NCI-H82 treated with DMSO at 0.1 percent for 48 hours (cell line): ENCODE results near the gene DOCK10.

ENCODE experiments used
- DNase-seq: peaks from one replicate; lab custom pipeline; 2025; ENCODE audit not compliant: unreplicated experiment; lab: John Stamatoyannopoulos, UW

DOCK10 gene

DNA sequence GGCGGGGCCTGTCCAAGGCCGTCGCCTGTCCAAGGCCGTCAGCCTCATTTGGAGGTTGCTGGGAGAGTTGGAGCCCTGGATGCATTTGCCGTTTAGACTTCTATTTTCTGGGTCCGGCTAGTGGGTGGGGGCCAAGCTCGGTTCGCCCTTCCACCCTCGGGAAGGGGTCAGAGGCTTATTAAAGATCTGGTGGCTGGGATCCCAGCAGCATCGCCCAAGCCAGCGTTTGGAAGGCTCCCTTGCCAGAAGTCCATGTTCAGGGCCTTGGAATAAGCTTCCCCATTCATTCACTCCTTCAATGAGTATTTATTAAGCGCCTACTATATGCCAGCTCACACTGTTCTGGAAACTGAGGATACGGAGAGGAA, 516 bp upstream of the DOCK10 start:
- no peak for DNase-seq

- DNase-seq = no peak
These were observed 939 bp downstream of the DOCK10 start for GRCh38 chr2:225041207-225041850.

DNA sequence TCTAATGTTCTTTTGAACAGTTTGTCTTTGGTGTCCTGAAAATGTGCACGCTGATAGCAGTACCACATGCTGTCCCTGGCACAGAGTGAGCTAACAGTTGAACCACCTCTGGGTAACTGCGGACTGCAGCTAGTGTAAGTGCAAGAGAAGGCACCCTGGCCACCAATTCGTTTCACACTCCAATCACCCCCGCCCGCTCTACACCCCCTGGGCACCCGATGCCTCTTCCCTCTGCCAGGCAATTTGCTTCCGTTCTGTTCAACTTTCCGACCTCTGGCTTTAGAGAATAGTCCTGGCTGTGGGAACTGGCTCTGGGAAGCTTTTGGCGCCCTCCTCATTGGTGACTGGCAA, 1.4 kb downstream of the DOCK10 start:
- DNase-seq = no peak

DNA sequence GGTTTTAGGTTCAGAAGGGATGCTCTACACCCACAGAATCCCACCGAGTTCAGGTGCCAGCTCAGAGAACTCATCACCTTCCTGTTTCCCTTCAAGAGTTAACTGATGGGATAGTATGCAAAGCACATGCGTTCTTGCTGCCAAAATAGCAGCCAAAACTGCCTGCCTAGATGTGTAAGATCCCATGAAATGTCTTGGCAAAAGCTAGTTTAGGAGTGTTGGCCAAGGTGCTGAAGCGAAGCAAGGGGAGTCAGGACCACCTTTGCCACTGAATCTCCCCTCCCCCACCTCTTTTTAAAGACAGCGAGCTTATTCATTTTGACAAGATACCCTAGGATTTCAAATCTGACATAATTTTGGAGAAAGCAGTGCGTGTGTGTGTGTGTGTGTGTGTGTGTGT, 2.1 kb downstream of the DOCK10 start:
- no peak for DNase-seq

- no peak for DNase-seq
These were observed 4.1 kb downstream of the DOCK10 start for GRCh38 chr2:225038231-225038523.

- DNase-seq = no peak
These were observed 4.6 kb downstream of the DOCK10 start for GRCh38 chr2:225037415-225038230.

- no peak for DNase-seq
These were observed 5.8 kb downstream of the DOCK10 start for GRCh38 chr2:225036431-225036830.

GRCh38 chr2:225033440-225034318, 8.6 kb downstream of the DOCK10 start:
- no peak for DNase-seq

- no peak for DNase-seq
These were observed 10.0 kb downstream of the DOCK10 start for GRCh38 chr2:225032246-225032645.

DNA sequence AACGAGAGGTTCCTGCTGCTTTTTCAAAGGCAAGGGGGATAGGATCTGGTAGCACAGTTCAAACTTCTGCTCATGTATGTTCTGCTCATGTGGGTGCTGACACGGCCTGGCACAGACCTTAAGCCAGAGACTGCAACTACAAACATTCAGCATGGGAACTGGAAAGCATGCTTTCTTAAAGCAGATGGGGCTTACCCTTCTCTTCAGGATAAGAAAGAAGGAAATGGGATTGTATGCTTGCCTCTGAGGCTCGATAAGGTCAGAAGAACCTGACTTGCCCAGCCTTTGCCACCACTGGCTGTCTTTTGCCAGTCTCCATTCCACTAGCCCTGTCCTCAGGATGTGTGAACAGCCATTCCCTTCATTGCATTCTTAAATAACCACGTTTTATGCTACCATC, 10.7 kb downstream of the DOCK10 start:
- no peak for DNase-seq

GRCh38 chr2:225030893-225031292, 11.4 kb downstream of the DOCK10 start:
- DNase-seq = no peak

GRCh38 chr2:225030203-225030602, 12.1 kb downstream of the DOCK10 start:
- DNase-seq = no peak

DNA sequence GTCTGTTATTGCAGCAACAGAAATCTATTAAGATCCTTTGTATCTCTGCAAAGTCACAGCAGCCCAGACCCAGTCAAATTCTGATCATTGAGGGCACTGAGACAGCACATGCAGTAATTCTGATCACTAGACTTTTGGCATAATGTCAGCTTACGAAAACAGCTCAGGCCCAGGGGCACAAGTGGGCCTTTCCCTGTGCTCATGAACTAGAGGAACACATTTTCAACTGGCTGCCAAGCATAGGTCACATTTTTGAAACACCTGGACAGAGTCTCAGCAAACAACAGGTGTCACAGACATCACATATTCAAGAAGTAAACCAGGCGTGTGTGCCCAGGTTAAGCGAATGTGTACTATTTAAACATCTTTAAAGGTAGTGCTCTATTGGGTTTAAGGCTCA, 13.7 kb downstream of the DOCK10 start:
- DNase-seq = no peak

DNA sequence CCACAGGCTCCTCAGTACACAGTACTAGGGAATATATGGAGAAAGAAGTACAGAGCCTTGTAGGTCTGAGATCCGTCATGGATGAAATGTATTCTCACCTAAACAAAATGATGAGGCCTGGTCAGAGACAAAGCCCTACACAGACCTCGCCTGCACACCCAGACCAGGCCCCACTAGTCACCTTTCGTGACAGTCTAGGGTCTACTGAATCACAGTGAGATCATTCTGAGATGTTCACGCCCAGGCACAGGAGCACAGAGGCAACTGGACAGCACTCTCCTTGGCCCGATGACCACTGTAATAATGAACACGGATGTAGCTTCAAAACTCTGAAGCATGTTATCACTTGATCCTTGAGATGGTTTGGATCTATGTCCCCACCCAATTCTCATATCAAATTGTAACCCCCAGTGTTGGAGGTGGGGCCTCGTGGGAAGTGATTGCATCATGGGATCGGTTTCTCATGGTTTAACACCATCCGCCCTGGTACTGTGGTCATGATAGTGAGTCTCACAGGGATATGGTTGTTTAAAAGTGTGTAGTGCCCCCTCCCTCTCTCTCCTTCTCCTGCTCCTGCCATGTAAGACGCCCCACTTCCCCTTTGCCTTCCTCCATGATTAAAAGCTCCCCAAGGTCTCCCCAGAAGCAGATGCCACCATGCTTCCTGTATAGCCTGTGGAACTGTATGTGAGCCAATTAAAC, 15.1 kb downstream of the DOCK10 start:
- no peak for DNase-seq

DNA sequence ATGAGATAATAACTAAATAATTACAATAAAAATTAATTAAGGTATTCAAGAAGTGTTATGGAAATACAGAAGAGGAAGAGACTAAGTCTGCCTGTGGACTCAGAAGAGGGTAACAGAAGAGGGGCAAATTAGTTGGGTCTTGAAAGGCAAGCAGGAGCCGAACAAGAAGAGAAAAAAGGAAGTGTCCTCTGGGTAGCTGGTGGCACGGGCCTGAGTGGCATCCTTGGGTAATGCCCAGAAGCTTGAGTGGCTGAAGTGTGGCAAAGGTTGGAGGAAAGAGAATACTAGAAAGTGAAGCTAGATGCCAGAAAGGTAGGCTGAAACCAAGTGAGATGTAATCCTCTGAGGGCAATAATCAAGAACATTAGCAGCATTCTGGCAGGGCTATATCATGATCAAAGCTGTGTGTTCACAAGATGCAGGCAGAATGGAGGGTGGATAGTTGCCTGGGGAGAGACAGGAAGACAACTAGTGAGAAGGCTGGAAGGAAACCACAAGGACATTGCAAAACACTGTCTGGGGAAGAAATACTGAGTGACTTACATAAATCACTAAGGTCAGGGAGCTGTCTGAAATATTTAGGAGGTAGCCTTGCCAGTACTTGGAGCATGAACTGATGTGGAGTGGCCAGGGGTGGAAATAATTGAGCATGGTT, 16.2 kb downstream of the DOCK10 start:
- DNase-seq = no peak

DNA sequence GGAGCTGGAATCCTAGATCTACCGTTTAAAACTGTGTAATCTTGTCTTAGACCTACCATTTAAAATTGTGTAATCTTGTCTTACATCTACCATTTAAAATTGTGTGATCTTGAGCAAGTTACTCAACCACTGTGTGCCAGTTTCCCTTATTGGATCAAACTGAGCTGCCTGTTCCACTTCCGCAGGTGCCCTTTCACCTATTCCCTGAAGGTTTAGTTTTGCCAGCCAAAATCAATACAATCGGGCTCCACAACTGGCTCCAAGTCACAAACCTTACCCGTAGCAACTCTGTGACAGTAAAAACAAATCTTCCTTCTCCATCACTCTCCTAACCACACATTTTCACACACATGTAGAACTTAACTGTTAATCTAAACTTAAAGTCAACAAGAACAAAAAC, 20.1 kb downstream of the DOCK10 start:
- no peak for DNase-seq

- DNase-seq = no peak
These were observed 22.0 kb downstream of the DOCK10 start for GRCh38 chr2:225020168-225020849.

DNA sequence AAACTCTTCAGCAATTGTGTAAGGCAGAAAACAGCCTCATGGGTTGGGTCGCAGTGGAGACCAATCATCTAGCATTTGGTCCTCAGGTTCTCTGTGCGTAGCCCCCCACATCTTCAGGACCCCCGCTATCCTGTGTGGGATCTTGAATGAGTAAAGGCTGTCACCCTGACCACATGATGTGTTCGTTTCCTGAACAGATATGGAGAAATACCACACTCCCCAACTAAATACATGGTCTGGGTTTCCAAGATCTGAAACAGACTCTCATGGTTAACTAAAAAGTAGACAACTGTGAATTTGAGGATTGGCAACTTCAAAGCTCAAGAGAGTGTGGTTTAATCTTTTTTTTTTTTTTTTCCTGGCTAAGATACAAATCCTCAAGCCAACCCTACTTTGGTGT, 23.2 kb downstream of the DOCK10 start:
- no peak for DNase-seq

DNA sequence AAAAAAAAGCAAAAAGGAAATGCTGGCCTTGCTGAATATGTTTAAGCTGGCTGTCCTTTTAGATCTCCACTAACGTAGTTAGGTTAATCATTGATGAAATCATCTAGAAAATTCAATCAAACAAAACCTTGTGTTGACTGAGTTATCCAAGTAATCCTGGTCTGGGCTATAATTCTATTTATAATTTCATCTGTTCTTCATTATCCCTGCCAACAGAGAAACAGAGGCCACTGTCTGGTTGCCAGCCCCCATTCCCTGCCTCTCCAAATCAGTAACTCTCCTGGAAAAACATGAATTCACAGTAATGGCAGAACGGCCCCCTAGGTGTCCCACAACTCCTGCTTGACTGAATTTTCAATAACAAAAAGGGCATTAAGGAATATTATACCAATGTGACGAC, 24.6 kb downstream of the DOCK10 start:
- DNase-seq = no peak

DNA sequence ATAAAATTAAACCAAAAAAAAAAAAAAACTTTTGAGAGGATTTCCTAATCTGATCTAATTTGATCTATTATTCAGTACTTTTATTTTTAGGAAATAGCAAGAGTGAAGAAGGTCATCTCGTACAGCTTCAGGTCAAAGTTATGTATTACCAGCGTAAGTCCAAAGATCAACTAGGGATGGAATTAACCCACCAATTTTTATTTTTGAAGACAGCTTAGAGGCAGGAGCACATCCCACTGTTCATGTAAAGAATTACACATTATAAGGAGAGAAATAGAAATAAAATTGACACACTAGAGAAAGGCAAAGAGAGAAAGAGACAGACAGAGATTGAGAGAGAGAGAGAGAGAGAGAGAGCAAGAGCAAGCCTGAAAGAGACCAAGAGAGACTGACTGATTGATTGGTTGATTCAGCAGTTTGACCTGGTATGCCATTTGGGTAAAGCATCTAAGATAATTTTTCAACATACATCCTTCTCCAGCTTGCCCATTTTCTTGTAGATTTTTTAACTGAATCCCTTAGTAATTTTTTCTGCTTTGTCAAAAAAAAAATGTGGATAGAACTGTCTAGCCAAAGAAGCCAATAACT, 25.1 kb downstream of the DOCK10 start:
- no peak for DNase-seq
